ENCODE results near the gene AMPD1. TPM values are rescaled to one million over a fixed set of nuclear protein-coding genes. Genes with fewer than 3 reads are reported as not detected.

Gene AMPD1
- total RNA-seq, 2 experiments from 2014 or later, result not detected

DNA sequence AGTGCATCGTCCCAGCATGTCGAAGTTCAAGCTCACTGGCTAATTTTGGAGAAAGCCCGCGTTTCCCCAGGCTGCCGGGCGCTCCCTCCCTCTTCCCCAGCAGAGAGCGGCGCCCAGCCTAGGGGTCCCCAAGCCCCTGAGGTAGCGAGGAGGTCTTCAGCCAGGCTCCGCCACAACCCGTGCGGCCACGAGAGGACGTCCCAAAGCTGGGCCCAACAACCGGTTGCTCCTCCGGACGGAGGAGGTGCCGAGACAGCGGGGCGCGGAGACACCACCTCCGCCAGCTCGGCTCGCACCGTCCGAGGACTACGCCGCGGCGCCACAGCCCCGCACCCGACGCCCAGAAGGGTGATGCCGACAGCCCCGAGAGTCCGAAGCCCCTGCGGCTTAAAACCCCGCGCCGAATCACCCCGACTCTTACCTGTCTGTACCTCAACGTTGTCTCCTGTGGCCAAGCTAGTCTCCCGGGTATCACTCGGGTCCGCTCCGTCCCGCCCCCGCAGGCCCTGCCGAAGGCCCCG, 25.7 kb downstream of the AMPD1 start, which contains the start of gene DENND2C:
Gene DENND2C, minus strand, starts transcription at position 488 of the 521 bp plus-strand sequence. CDS start 44,065 bp downstream, outside the sequence.
- ChIA-PET CTCF (interaction anchor here (1.3 to 2.9 kb wide), 5 partner anchors 10 to 692 kb away, joined by 4 to 23 read pairs (median 5); partner anchors contain the start of gene CSDE1), POLR2A (interaction anchor here (0.8 to 1.3 kb wide), 3 partner anchors 89 to 207 kb away, joined by 3 read pairs; no protein-coding TSS in a partner anchor)
- peak within 1 kb of the TSS; percentile 77 for H3K27ac Mint-ChIP-seq
- ATAC-seq (peak; percentile 76), DNase-seq (no peak)
- H3K4me1 Mint-ChIP-seq (ENCODE audit: low read depth), result peaks cover 13% of the 10 kb centered on the region
- no peaks in the 10 kb centered on the region for H3K9me3 Mint-ChIP-seq (ENCODE audit: insufficient read depth)
- no peaks in the 10 kb centered on the region for H3K36me3 Mint-ChIP-seq (ENCODE audit: low read depth)
- peak within 1 kb of the TSS; percentile 91 for H3K4me3 Mint-ChIP-seq
- peaks cover 16% of the 10 kb centered on the region for H3K27me3 Mint-ChIP-seq (ENCODE audit: low read depth)

DNA sequence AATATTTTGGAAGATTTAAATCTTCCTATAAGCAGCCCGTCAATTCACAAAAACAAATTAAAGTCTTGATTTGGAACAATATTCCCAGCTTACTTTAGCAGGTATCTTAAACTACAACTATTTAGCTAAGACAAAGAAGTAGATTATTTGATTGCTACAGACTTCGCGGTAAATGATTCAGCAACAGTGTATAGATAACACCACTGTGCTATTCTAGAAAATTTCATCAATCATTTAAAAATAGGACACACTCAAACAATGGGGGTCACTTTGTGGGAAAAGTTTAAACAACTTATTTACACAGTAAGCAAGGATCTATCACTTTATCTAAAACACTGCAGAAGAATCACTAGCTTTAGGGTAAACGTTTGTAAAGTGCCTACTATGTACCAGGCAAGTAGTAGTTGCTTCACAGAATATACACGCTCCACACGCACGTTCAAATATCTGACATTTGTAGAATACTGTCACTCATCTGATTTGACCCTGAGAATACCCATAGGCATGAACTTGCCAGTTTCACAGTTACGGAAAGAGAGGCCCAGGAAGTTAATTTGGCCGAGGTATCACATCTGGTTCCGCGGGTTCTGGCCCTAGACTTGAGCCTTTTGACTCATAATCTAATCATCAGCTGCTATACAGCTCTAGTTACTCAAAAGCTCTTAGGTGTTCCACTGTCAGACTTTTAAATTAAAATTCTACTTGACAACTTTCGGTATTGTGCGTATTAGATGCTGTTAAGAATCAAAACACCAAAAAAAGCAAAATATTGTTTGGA, 26.4 kb downstream of the AMPD1 start:
- H3K27me3 Mint-ChIP-seq (ENCODE audit: low read depth), result peaks cover 15% of the 10 kb centered on the region
- no peak overlapping the region for H3K27ac Mint-ChIP-seq
- H3K36me3 Mint-ChIP-seq (ENCODE audit: low read depth), result no peaks in the 10 kb centered on the region
- no peak for DNase-seq
- peaks cover 13% of the 10 kb centered on the region for H3K4me1 Mint-ChIP-seq (ENCODE audit: low read depth)
- peak overlapping the region; percentile 91 for H3K4me3 Mint-ChIP-seq
- no peak for ATAC-seq
- ChIA-PET CTCF (interaction anchor here (1.3 to 2.9 kb wide), 5 partner anchors 9 to 691 kb away, joined by 4 to 23 read pairs (median 5); partner anchors contain the start of gene CSDE1), POLR2A (interaction anchor here (0.6 to 1.3 kb wide), 4 partner anchors 89 to 207 kb away, joined by 3 read pairs; no protein-coding TSS in a partner anchor)
- no peaks in the 10 kb centered on the region for H3K9me3 Mint-ChIP-seq (ENCODE audit: insufficient read depth)

DNA sequence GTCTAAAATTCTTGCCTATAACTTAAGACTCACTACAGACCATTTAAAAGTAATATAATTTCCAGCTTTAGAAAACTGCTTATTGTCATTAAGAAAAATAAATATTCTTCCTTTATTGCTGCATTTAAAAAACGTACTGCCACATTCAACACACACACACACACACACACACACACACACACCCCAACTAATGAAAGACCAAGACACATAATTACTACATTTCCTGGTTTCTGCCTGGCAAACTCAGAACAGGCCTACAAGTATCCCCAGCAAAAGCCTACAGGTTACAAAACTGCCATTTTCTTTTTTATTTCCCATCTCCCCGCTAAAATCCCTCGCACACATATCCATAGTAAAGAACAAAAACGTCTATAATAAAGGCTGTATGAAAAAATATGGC, 27.0 kb downstream of the AMPD1 start:
- Mint-ChIP-seq H3K27me3 (ENCODE audit: low read depth) (peaks cover 15% of the 10 kb centered on the region), H3K9me3 (ENCODE audit: insufficient read depth) (no peaks in the 10 kb centered on the region), H3K36me3 (ENCODE audit: low read depth) (no peaks in the 10 kb centered on the region), H3K27ac (no peak overlapping the region), H3K4me1 (ENCODE audit: low read depth) (peaks cover 13% of the 10 kb centered on the region), H3K4me3 (no peak overlapping the region)
- CTCF ChIA-PET, result interaction anchor here (1.5 to 2.9 kb wide), 2 partner anchors 8 to 322 kb away, joined by 8 to 23 read pairs; no protein-coding TSS in a partner anchor
- POLR2A ChIA-PET, result interaction anchor here (0.6 to 1.2 kb wide), 3 partner anchors 145 to 161 kb away, joined by 3 read pairs; no protein-coding TSS in a partner anchor
- ATAC-seq (no peak), DNase-seq (no peak)

DNA sequence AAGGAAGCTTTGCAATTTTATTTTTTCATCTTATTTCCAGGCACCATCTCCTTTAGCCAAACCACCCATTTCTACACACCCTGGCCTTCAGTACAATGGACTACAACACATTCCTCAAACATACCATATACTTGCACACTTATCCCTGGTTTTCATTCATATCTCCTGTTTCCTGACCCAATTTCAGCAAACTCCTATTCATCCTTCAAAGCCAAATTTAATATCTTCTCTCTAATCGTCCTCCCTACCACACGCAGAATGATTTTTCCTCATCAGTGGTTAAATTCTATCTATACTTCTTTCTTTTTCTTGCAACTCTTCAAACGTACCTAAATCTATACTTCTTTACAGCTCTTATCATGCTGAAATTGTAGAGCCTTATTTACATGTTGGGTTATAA, 28.4 kb downstream of the AMPD1 start:
- ChIA-PET CTCF (interaction anchor here (0.6 kb wide), 1 partner anchor 100 kb away, joined by 3 read pairs; no protein-coding TSS in a partner anchor), POLR2A (no interaction called here)
- DNase-seq, result no peak
- no peak for ATAC-seq
- no peak overlapping the region for H3K27ac Mint-ChIP-seq
- no peaks in the 10 kb centered on the region for H3K9me3 Mint-ChIP-seq (ENCODE audit: insufficient read depth)
- no peak overlapping the region for H3K4me3 Mint-ChIP-seq
- H3K4me1 Mint-ChIP-seq (ENCODE audit: low read depth), result peaks cover 13% of the 10 kb centered on the region
- H3K27me3 Mint-ChIP-seq (ENCODE audit: low read depth), result peaks cover 15% of the 10 kb centered on the region
- H3K36me3 Mint-ChIP-seq (ENCODE audit: low read depth), result no peaks in the 10 kb centered on the region

DNA sequence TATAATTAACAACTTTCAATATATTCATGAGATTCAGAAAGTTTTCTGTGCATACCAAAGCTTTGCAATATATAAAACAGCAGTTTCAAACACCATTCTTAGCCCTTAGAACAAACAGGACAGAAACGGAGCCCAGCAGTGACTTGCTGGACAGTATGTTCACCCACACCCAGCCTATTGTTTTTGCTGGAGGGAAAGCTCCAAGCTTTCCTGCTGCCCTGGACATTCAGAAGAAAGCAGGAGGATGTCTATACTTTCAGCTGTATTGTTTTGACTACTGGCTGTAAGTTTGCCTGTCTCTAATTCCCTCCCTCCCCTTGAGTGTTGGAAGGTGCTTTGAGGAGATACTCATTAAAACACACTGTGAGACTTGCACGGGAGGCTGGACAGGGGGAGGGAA, 35.1 kb downstream of the AMPD1 start:
- CTCF ChIA-PET, result interaction anchor here (1.3 kb wide), 1 partner anchor 9 kb away, joined by 8 read pairs; no protein-coding TSS in a partner anchor
- ATAC-seq (no peak), DNase-seq (no peak)
- Mint-ChIP-seq H3K9me3 (ENCODE audit: insufficient read depth) (no peaks in the 10 kb centered on the region), H3K4me3 (no peak overlapping the region), H3K27ac (no peak overlapping the region), H3K36me3 (ENCODE audit: low read depth) (no peaks in the 10 kb centered on the region), H3K4me1 (ENCODE audit: low read depth) (no peaks in the 10 kb centered on the region), H3K27me3 (ENCODE audit: low read depth) (peaks cover 19% of the 10 kb centered on the region)
- POLR2A ChIA-PET, result no interaction called here

DNA sequence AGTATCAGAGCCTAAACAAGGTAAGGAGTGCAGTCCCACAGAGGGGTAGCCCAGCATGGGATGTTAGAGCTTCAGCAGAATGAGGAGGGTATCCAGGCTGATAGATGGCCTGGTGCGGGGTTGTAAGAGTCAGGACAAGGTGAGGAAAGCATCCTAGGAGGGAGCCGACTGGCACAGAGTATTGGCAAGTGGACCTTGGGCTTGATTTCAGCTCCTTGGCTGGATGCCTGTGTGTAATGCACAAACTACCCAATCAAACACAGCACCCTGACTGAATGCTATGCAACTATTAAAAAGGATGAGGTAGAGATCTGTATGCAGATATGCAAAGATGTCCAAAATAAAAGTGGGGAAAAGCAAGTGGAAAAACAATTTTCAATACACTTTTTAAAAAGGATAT, 43.5 kb downstream of the AMPD1 start:
- H3K27ac Mint-ChIP-seq, result no peak overlapping the region
- H3K4me1 Mint-ChIP-seq (ENCODE audit: low read depth), result no peaks in the 10 kb centered on the region
- no peaks in the 10 kb centered on the region for H3K36me3 Mint-ChIP-seq (ENCODE audit: low read depth)
- ATAC-seq (no peak), DNase-seq (no peak)
- H3K9me3 Mint-ChIP-seq (ENCODE audit: insufficient read depth), result no peaks in the 10 kb centered on the region
- no peaks in the 10 kb centered on the region for H3K27me3 Mint-ChIP-seq (ENCODE audit: low read depth)
- ChIA-PET CTCF (no interaction called here), POLR2A (no interaction called here)
- no peak overlapping the region for H3K4me3 Mint-ChIP-seq

DNA sequence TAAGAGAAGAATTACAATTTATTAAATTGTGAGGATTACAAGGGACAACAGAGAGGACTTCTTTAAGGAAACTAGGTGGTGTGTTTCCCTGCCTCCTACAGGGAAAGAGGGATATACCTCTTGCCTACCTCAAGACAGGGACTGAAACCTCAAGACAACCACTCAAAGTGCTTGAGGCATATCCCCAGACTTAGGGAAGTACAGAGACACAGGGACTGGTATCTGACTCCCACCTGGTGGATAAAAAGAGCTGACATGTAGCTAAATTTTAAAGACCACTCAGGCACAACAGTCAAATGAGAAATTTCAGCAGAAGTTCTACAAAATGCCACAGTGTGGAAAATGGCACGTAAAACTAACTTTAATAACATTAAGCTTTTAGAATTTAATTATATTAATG, 46.8 kb downstream of the AMPD1 start:
- CTCF ChIA-PET, result no interaction called here
- no peaks in the 10 kb centered on the region for H3K4me1 Mint-ChIP-seq (ENCODE audit: low read depth)
- POLR2A ChIA-PET, result interaction anchor here (0.6 kb wide), 1 partner anchor 16 kb away, joined by 3 read pairs; no protein-coding TSS in a partner anchor
- no peaks in the 10 kb centered on the region for H3K36me3 Mint-ChIP-seq (ENCODE audit: low read depth)
- peaks cover 4% of the 10 kb centered on the region for H3K27me3 Mint-ChIP-seq (ENCODE audit: low read depth)
- no peaks in the 10 kb centered on the region for H3K9me3 Mint-ChIP-seq (ENCODE audit: insufficient read depth)
- H3K27ac Mint-ChIP-seq, result no peak overlapping the region
- H3K4me3 Mint-ChIP-seq, result no peak overlapping the region
- no peak for DNase-seq
- no peak for ATAC-seq

DNA sequence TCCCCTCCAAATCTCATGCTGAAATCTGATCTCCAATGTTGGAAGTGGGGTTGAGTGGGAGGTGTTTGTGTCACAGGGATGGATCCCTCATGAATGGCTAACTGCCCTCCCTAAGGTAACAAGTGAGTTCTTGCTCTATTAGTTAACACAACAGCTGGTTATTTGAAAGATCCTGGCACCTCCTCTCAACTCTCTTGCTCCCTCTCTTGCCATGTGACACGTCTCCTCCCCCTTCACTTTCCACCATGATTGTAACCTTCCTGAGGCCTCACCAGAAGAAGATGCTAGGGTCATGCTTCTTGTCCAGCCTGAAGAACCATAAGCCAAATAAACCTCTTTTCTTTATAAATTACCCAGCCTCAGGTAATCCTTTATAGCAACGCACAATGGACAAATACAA, 54.0 kb downstream of the AMPD1 start:
- ChIA-PET POLR2A (no interaction called here), CTCF (no interaction called here)
- ATAC-seq (no peak), DNase-seq (no peak)
- Mint-ChIP-seq H3K4me1 (ENCODE audit: low read depth) (no peaks in the 10 kb centered on the region), H3K27ac (no peak overlapping the region), H3K36me3 (ENCODE audit: low read depth) (no peaks in the 10 kb centered on the region), H3K27me3 (ENCODE audit: low read depth) (peaks cover 15% of the 10 kb centered on the region), H3K4me3 (no peak overlapping the region), H3K9me3 (ENCODE audit: insufficient read depth) (no peaks in the 10 kb centered on the region)

DNA sequence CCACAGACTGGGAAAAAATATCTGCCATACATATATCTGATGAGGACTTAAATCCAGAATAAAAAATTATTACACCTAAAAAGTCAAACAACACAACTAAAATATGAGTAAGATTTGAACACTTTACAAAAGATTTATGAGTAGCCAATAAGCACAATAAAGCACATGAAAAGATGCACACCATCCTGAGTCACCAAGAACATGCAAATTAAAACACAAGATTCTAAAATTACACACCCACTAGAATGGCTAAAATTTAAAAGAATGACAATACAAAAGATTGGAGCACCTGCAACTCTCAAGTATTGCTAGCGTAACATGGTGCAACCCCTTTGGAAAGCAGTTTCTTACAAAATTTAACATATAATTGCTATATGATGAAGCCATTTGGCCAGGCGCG, 56.4 kb downstream of the AMPD1 start:
- no peak overlapping the region for H3K4me3 Mint-ChIP-seq
- ChIA-PET CTCF (no interaction called here), POLR2A (no interaction called here)
- no peaks in the 10 kb centered on the region for H3K4me1 Mint-ChIP-seq (ENCODE audit: low read depth)
- no peaks in the 10 kb centered on the region for H3K36me3 Mint-ChIP-seq (ENCODE audit: low read depth)
- peaks cover 12% of the 10 kb centered on the region for H3K27me3 Mint-ChIP-seq (ENCODE audit: low read depth)
- H3K9me3 Mint-ChIP-seq (ENCODE audit: insufficient read depth), result no peaks in the 10 kb centered on the region
- no peak overlapping the region for H3K27ac Mint-ChIP-seq
- DNase-seq (no peak), ATAC-seq (no peak)

DNA sequence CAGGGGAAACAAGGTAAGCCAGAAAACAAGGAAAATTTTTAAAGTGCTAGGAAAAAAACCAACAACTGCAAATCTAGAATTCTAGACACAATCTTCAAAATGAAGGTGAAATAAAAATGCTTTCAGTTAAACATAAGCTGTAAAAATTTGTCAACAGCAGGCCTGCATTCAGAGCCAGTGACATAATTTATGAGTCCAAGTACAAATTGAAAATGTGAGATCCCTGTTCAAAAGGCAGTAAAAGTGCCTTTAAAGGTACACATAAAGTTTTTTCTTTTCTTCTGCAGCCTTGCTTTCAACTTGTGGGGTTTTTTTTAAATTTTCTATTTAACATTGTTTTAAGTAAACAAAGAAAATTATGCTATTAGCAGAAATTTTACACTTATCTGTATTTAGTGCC, 62.9 kb downstream of the AMPD1 start:
- Mint-ChIP-seq H3K27ac (no peak overlapping the region), H3K36me3 (ENCODE audit: low read depth) (no peaks in the 10 kb centered on the region), H3K27me3 (ENCODE audit: low read depth) (peaks cover 3% of the 10 kb centered on the region), H3K4me3 (no peak overlapping the region), H3K4me1 (ENCODE audit: low read depth) (no peaks in the 10 kb centered on the region), H3K9me3 (ENCODE audit: insufficient read depth) (no peaks in the 10 kb centered on the region)
- DNase-seq (no peak), ATAC-seq (no peak)
- ChIA-PET POLR2A (no interaction called here), CTCF (no interaction called here)

DNA sequence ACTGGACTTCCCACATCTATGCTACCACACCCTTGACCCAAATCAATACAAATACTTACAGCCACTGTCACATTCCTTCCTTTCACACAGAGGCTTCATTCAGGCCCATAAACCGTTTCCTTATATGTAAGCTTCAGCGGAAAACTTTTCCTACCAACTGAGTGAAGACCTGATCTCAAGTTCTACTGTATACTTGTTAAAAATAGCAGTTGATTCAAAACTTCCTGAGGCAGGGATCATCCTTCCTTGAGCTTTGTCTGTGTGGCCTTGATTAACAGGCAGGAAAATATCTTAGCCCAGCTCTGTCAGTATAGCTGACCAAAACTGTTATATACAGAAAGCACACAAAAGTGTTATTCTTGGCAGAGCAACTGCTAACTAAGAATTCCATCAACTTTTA, 68.2 kb downstream of the AMPD1 start:
- Mint-ChIP-seq H3K27me3 (ENCODE audit: low read depth) (peaks cover 3% of the 10 kb centered on the region), H3K27ac (no peak overlapping the region), H3K4me1 (ENCODE audit: low read depth) (no peaks in the 10 kb centered on the region), H3K9me3 (ENCODE audit: insufficient read depth) (no peaks in the 10 kb centered on the region), H3K36me3 (ENCODE audit: low read depth) (no peaks in the 10 kb centered on the region), H3K4me3 (no peak overlapping the region)
- CTCF ChIA-PET, result interaction anchor here (0.7 to 1.4 kb wide), 2 partner anchors 10 to 280 kb away, joined by 3 read pairs; no protein-coding TSS in a partner anchor
- no peak for ATAC-seq
- DNase-seq, result no peak
- POLR2A ChIA-PET, result no interaction called here

DNA sequence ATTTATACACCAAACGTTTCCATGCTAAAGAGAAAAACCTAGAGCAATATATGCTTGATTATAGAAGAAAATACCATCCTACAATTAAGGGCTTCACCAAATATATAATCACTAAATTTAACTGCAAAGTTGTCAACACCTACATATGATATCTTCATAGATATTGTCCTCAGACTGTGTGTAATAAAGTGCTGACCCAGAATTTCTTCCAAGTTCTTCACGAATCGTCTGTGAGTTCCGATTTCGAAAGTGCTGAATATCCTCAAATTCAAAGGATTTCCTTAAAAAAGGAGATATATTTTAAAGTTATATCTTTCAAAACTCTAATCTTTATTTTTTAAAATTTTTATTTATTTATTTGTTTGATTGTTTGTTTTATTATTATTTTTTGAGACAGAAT, 72.0 kb downstream of the AMPD1 start:
- DNase-seq (no peak), ATAC-seq (no peak)
- Mint-ChIP-seq H3K4me1 (ENCODE audit: low read depth) (no peaks in the 10 kb centered on the region), H3K27ac (no peak overlapping the region), H3K4me3 (no peak overlapping the region), H3K9me3 (ENCODE audit: insufficient read depth) (no peaks in the 10 kb centered on the region), H3K36me3 (ENCODE audit: low read depth) (no peaks in the 10 kb centered on the region), H3K27me3 (ENCODE audit: low read depth) (peaks cover 8% of the 10 kb centered on the region)
- ChIA-PET POLR2A (no interaction called here), CTCF (no interaction called here)
